Muscle layer of colon (tissue), 2 donors: Measurements from ENCODE around the gene RSRC1.
"Not testable (repeated sequence)": the region's sequence is repeated elsewhere in the genome, so short reads cannot be mapped to it uniquely, and the experiment has no call there.

Experiments
- H3K27ac ChIP-seq: one replicate; pipeline ENCODE4 v1.7.0; 2013; ENCODE audit warnings: low read depth, mild to moderate bottlenecking, low read length, moderate library complexity
- H3K27me3 ChIP-seq, 2 donors: one replicate each; pipeline ENCODE4 v1.7.0; 2013; ENCODE audit warnings: low read length in 2 of 2, mild to moderate bottlenecking in 2 of 2; ENCODE audit not compliant: insufficient read depth in 2 of 2, control insufficient read depth in 1 of 2
- H3K36me3 ChIP-seq: one replicate; pipeline ENCODE4 v1.7.0; 2013; ENCODE audit warnings: mild to moderate bottlenecking, low read length; ENCODE audit not compliant: insufficient read depth
- H3K4me1 ChIP-seq: one replicate; pipeline ENCODE4 v1.7.0; 2013; ENCODE audit warnings: mild to moderate bottlenecking, low read length; ENCODE audit not compliant: insufficient read depth
- H3K4me3 ChIP-seq, 2 donors: one replicate each; pipeline ENCODE4 v1.7.0; 2013; ENCODE audit warnings: low read length in 2 of 2, low read depth in 1 of 2, mild to moderate bottlenecking in 1 of 2, moderate library complexity in 1 of 2
- H3K9ac ChIP-seq: one replicate; pipeline ENCODE4 v1.7.0; 2013; ENCODE audit warnings: low read length
- H3K9me3 ChIP-seq: one replicate; pipeline ENCODE4 v1.7.0; 2013; ENCODE audit warnings: mild to moderate bottlenecking, low read length
- donor health status: abdominal sarcoma.
- donor health status: Adenocarcinoma of cecum.

The RSRC1 gene

GRCh38 chr3:158483701-158484235 lies 373.9 kb downstream of the RSRC1 start:
- Histone ChIP-seq H3K27ac (no peak overlapping the region), H3K27me3 (no peaks in the 10 kb centered on the region), H3K36me3 (no peaks in the 10 kb centered on the region), H3K4me3 (no peak overlapping the region), H3K9ac (no peak overlapping the region), H3K4me1 (no peaks in the 10 kb centered on the region), H3K9me3 (no peaks in the 10 kb centered on the region)

DNA sequence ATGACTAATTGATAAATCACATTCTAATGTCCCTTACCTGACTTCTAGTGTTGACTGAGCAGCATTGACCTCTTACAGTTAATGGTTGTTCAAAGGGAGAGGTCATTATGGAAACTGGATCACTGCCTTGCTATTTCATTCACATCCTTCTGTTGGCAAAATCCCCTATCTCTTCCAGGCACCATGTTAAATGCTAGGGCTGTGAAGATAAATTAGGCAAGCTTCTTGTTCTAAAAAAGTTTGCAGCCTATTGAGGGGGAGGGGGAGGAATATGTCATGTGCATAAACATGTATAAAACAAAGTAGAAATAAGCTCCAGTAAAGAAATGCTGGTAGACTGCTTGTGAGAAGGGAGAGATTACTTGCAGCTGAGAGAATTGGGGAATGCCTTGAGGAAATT lies 376.3 kb downstream of the RSRC1 start:
- Histone ChIP-seq H3K27ac (no peak overlapping the region), H3K36me3 (no peaks in the 10 kb centered on the region), H3K9me3 (no peaks in the 10 kb centered on the region), H3K27me3 (no peaks in the 10 kb centered on the region), H3K4me1 (no peaks in the 10 kb centered on the region), H3K9ac (no peak overlapping the region), H3K4me3 (no peak overlapping the region)

DNA sequence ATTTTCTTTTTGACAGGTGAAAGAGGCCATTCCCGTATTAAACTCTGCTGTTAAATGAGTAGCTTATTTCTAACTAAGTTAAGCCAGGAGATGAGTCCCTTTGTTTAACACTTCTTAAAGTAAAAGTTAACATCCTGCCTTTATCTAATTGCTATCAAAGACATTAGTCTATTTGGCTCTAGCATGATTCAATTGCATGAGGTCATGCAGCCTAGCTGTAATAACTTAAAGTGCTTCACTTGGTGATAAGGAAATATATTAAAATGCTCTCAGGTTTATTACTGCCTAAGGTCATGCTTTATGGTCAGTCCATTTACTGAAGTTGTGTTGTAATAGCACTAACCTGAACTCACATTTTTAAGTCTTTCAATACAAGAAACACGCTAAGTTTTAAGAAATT lies 378.8 kb downstream of the RSRC1 start:
- H3K9ac ChIP-seq, result no peak overlapping the region
- H3K27ac ChIP-seq, result no peak overlapping the region
- H3K4me3 ChIP-seq, result no peak overlapping the region
- H3K4me1 ChIP-seq, result no peaks in the 10 kb centered on the region
- H3K27me3 ChIP-seq, result no peaks in the 10 kb centered on the region
- no peaks in the 10 kb centered on the region for H3K36me3 ChIP-seq
- H3K9me3 ChIP-seq, result no peaks in the 10 kb centered on the region

DNA sequence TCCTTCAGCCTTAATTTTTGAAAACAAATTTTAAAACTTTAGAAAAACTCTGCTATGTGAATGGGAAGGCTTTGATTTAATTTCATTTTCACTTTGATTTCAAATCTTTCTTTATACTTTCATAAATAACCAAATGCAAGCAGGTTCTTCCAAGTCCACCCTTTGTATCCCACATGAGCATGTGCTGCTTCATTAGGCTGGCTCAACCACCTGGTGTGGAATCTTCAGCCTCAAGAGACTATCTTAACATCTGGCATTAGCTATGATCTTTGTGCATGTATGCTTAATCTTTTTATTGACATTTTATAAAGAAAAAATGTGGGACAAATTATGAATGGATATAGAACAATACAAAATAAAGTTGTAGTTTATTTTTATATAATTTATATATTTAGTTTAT lies 379.3 kb downstream of the RSRC1 start:
- Histone ChIP-seq H3K9ac (no peak overlapping the region), H3K4me3 (no peak overlapping the region), H3K27me3 (no peaks in the 10 kb centered on the region), H3K36me3 (no peaks in the 10 kb centered on the region), H3K27ac (no peak overlapping the region), H3K4me1 (no peaks in the 10 kb centered on the region), H3K9me3 (no peaks in the 10 kb centered on the region)

DNA sequence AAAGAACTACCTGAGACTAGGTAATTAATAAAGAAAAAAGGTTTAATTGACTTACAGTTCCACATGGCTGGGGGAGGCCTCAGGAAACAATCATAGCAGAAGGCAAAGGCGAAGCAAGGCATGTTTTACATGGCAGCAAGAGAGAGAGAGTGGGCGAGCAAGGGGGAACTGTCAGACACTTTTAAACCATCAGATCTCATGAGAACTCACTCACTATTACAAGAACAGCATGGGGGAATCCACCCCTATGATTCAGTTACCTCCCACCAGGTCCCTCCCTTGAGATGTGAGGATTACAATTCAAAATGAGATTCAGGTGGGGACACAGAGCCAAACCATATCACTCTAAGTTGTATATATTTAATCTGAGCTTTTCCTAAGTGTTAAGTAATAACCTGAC lies 382.1 kb downstream of the RSRC1 start:
- no peaks in the 10 kb centered on the region for H3K36me3 ChIP-seq
- no peak overlapping the region for H3K4me3 ChIP-seq
- H3K9ac ChIP-seq, result no peak overlapping the region
- no peaks in the 10 kb centered on the region for H3K4me1 ChIP-seq
- H3K27ac ChIP-seq, result no peak overlapping the region
- no peaks in the 10 kb centered on the region for H3K27me3 ChIP-seq
- H3K9me3 ChIP-seq, result no peaks in the 10 kb centered on the region

DNA sequence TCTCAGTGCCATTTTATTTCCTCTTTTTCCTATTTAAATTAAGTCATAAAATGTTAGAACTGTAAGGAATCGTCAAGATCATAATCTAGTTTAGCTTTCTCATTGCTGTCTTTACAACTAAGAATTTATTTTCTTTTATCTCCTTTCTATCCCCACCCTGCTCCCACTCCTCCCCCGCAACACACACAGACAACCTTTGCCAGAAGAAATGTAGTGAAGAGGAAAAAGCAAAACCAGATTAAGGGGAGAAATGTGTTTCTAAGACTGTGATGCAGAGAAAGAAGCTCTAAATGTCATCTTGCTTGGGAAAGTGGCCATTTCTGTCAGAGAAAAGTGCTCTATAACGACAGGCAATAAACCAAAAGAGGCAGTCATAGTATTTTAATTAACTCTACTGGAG lies 382.8 kb downstream of the RSRC1 start:
- Histone ChIP-seq H3K9ac (no peak overlapping the region), H3K36me3 (no peaks in the 10 kb centered on the region), H3K27me3 (no peaks in the 10 kb centered on the region), H3K27ac (no peak overlapping the region), H3K9me3 (no peaks in the 10 kb centered on the region), H3K4me1 (no peaks in the 10 kb centered on the region), H3K4me3 (no peak overlapping the region)

GRCh38 chr3:158493931-158494330 lies 384.0 kb downstream of the RSRC1 start:
- no peak overlapping the region for H3K9ac ChIP-seq
- H3K4me1 ChIP-seq, result no peaks in the 10 kb centered on the region
- no peaks in the 10 kb centered on the region for H3K36me3 ChIP-seq
- no peaks in the 10 kb centered on the region for H3K27me3 ChIP-seq
- H3K9me3 ChIP-seq, result no peaks in the 10 kb centered on the region
- no peak overlapping the region for H3K4me3 ChIP-seq
- no peak overlapping the region for H3K27ac ChIP-seq

- no peaks in the 10 kb centered on the region for H3K27me3 ChIP-seq
- H3K4me1 ChIP-seq, result no peaks in the 10 kb centered on the region
- no peak overlapping the region for H3K9ac ChIP-seq
- no peaks in the 10 kb centered on the region for H3K9me3 ChIP-seq
- H3K4me3 ChIP-seq, result no peak overlapping the region
- no peaks in the 10 kb centered on the region for H3K36me3 ChIP-seq
- no peak overlapping the region for H3K27ac ChIP-seq
Measured at GRCh38 chr3:158494673-158495072, 384.8 kb downstream of the RSRC1 start.

DNA sequence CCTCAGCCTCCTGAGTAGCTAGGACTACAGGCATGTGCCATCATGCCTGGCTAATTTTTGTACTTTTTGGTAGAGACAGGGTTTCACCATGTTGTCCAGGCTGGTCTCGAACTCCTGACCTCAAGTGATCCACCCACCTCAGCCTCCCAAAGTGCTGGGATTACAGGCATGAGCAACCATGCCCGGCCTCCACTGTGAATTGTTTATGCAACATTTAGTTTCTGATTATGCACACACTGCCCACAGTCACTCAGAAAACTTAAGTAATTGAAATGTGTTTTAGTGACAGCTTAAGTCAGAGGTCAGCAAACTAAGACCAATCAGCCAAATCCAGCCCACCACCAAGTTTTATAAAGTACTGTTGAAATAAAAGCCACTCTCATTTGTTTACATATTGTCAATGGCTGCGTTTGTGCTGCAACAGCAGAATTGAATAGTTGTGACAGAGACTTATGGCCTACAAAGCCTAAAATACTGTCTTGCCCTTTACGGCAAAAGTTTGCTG lies 385.6 kb downstream of the RSRC1 start:
- H3K9me3 ChIP-seq, H3K27ac ChIP-seq, H3K9ac ChIP-seq, H3K27me3 ChIP-seq, H3K36me3 ChIP-seq, H3K4me3 ChIP-seq, H3K4me1 ChIP-seq: not testable (repeated sequence)

- H3K9ac ChIP-seq, result no peak overlapping the region
- no peaks in the 10 kb centered on the region for H3K4me1 ChIP-seq
- H3K27me3 ChIP-seq, result no peaks in the 10 kb centered on the region
- no peaks in the 10 kb centered on the region for H3K36me3 ChIP-seq
- H3K9me3 ChIP-seq, result no peaks in the 10 kb centered on the region
- no peak overlapping the region for H3K27ac ChIP-seq
- no peak overlapping the region for H3K4me3 ChIP-seq
Measured at GRCh38 chr3:158505117-158505516, 395.2 kb downstream of the RSRC1 start.

DNA sequence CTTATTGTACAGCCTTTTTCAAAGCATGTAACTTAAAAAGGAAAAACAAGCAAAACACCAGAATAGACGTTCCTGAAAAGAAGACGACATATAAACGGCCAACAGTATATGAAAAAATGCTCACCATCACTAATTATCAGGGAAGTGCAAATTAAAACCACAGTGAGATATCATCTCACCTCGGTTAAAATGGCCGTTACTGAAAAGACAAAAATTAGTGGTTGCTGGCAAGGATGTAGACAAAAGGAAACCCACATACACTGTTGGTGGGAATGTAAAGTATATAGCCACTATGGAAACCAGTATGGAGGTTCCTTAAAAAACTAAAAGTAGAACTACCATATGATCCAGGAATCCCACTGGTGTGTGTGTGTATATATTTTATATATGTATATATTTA lies 396.6 kb downstream of the RSRC1 start:
- Histone ChIP-seq H3K4me1 (no peaks in the 10 kb centered on the region), H3K27me3 (no peaks in the 10 kb centered on the region), H3K27ac (no peak overlapping the region), H3K9me3 (no peaks in the 10 kb centered on the region), H3K4me3 (no peak overlapping the region), H3K9ac (no peak overlapping the region), H3K36me3 (no peaks in the 10 kb centered on the region)

- Histone ChIP-seq H3K36me3 (no peaks in the 10 kb centered on the region), H3K4me1 (no peaks in the 10 kb centered on the region), H3K27me3 (no peaks in the 10 kb centered on the region), H3K27ac (no peak overlapping the region), H3K9me3 (no peaks in the 10 kb centered on the region), H3K9ac (no peak overlapping the region), H3K4me3 (no peak overlapping the region)
Measured at GRCh38 chr3:158508481-158508880, 398.6 kb downstream of the RSRC1 start.
